ENCODE results near the gene CAMK1G.
A peak's percentile ranks its signal among the peaks of the same experiment; 100 is the strongest.

Gene CAMK1G

DNA sequence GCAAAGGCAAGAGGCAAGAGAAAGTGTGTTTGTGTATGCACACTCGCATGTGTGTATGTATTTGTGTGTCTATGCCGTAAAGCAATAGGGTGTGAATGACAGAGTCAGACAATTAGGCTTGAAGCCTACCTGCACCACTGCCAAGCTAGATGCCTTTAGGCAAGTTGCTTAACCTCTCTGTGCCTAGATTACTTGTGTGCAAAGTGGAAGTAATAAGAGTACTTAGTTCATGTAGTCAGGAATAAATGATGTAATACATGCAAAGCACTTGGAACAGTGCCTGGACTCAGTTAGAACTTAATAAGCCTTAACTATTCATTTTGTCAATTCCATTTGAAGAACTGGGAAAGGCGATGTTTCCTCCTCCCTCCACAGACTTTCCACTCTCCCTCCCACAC, 37.0 kb downstream of the CAMK1G start:
- DNase-seq = no peak

DNA sequence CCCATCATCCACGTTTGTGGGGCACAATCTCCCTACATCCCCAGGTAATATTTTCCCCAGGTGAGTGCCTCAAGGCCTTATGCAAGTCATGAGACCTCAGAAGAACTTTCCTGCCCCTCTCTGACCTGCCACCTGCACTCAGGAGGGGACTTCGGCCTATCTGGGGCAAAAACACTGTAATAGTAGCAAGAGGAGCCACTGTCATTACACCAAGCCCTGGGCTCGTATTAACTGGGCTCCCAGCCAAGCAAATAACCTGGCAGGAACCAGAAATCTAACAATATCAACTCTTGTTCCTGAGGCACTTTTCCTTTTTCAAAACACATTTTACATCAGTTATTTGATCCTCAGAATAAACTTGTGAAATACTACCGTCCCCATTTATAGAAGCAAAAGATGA, 37.8 kb downstream of the CAMK1G start:
- DNase-seq = no peak

DNA sequence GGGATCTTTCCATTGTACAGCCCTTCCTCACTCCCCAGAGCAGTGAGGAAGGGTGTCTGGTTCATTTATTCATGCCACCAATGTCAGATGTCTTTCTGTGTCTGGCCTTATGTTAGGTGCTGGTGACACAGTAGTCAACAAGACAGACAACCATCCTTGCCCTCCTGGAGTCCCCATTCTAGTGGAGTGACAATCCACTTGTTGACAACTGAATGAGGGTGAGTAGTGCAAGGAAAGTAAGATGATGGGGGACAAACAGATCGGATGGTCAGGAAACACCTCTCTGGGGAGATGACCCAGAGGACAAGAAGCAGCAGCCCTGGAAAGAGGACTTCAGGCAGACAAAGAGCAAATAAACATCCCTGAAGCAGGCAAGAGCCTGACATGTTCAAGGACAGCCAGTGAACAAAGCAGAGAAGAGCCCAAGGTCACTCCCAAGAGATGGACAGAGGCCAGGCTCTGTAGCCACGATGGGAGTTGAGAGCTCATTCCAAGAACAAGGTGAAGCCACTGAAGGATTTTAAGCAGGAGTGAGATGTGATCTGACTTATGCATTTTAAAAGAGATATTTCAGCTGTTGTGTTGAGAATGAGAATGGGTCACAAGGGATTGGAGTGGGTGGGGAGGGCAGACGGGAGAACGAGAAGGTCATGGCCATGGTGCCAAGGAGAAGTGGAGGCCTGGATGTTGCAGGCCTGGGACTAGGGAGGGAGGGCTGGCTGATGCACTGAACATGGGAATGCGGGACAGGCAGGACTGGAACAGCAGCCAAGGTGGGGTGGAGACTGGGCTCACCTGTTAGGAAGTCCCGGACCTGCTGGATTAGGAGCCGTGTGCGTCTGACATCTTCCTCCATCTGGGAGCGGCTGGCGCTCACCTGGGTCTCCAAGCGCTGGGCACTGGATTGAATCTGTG, 38.5 kb downstream of the CAMK1G start:
- DNase-seq = no peak

DNA sequence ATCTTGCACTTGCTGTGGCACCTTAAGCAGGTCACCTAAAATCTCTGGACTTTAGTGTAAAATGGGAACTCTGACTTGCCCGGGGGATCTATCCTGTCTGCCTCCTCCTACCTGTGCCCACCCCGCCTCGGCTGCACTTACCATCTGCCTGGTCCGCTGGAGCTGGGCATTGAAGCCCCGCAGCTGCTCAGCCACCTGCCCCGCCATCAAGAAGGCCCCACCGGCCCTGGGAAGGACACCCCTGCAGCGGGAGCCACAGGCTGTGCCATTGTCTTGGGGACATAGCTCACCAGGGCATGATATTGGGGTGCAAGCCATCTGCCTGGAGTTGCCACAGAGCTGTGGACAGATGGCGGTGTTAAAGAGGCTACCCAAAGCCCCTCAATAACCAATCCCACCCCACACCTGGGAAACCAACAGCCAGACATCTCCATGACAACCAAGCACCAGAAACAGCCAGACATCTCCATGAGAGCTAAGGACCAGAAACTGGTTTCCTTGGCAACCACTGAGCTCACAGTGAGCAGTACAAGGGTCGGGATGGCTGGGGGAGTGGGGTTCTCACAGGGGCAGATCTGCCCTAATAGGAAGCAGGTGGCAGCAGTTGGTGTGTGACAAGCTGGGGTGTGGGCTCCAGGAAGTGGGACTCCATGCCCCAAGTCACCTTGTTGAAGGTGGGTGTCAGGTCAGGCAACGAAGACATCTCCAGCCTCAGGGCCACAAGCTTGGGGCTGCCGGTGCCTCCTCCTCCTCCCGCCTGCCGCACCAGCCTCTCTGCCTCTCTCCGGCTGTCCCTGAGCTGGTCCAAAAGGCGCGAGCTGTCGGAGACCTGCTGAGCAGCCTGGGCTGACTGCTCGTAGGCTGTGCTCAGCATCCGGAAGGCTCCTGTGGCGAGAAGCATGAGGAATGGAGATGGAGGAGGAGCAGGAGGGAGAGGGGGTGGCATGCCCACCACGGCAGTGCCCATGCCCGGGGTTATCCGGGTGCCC, 39.6 kb downstream of the CAMK1G start:
- DNase-seq = no peak

DNA sequence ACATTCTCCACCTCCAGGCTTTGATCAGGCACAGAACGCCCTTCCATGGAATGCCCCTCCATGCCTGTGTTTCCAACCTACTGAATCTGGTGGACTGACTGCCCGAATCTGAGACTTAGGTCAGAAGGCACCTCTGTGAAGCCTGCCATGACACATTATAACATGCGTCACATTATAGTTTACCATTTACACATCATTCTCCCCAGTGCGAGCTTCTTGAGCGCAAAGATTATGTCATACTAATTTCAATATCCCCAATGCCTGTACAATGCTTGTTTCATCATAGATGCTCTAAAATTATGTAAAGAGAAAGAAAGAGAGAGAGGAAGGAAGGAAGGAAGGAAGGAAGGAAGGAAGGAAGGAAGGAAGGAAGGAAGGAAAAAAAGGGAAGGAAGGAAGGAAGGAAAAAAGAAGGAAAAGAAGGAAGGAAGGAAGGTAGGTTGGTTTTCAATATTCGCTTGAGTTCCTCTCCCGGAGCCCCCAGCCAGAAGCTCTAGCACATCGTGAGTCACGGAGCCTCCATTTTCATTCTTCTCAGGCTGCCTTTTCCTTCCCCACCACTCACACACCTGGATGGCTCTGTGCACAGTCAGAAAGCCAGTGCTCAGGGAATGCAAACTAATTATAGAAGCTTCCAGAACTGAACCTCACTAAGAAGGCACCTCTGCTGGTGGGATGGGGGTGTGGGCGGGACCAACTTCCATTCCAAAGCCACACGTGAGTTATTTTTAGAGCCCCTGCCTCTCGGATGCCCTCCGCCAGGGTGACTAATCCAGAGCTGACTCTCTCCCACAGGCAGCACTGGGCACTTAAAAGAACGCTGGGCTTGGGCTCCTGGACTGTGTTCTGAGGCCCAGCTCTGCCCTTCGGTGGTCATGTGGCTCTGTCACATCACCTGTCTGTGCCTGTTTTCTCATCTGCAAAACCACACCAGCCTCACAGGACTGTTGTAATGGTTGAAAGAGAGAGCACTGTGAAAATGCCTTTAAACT, 41.3 kb downstream of the CAMK1G start:
- DNase-seq = no peak

DNA sequence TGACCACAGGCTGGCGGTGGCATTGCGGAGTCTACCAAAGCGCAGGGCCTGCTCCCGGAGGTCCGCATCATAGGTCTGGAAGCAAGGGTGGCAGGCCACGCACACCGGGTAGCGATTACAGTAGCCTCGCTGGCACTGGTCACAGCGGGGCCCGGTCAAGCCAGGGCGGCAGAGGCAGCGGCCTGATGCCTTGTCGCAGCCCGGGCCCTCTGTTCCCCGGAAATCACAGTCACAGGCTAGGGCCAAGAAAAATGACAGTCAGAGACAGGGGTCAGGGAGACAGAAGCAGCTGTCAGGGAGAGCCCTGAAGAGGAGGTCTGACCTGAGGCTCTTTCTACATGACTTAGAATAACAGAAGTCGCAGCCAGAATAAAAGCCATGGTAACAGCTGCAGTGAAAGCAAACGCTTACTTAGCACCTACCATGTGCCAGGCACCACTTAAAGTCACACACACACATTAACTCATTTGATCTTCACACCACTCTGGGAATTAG, 42.3 kb downstream of the CAMK1G start:
- DNase-seq = no peak

DNA sequence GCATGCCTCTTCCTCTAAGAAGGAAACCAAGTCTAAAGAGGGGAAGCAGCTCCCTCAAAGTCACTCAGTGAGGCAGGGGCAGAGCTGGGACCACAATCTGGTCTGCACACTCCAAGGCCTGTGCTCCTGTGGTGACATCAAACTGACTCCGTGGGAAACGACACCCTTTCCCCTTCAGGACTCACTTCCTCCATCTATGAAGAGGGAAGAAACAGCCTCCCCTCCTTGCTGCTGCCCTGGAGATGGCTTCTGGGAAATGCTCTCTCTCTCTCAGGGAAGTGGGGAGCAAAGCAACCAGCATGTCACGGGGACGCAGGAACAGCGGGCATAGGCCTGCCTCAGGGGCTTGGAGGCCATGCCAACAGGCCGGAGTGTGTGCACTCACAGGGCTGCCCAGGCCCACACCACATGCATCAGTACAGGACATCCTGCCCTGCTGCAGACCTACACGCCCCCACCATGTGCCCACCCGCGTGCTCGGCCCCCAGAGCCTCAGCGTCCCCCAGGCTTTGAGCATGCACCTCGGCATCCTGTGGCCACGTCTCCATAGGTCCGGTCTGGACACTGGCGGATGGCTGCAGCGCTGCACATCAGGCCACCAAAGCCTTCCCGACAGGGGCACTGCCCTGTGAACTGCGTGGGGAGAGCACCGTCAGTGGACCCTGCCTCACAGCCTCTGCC, 43.0 kb downstream of the CAMK1G start:
- DNase-seq = no peak

DNA sequence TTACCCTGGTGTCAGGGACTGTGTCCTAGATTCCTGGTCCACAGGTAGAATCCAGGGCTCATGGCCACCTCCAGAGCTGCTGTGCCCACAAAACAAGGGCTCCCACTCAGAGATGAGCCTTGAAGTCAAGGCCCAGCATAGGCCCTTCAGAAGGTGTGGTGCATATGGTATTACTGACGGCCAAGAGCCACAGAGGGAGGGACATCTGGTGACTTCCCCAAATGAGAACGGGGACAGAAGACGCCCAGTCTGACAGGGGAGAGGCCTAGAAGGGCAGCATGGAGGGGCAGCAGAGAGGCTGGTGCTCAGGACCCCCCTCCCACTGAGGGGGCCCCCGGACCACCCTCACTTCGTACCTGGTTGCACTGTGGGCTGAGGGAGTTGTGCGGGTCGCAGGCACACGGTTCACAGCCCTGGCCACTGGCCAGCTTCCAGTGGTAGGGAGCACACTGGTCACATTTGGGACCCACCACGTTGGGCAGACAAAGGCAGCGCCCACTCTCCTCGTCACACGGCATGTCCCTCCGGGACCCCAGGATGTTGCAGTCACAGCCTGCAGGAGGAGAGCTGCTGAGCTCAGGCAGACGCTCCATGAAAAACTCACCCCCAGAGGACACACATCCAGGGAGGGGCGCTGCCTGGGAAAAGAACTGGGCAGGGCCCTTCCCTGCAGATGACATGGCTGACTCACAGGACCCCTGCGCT, 43.7 kb downstream of the CAMK1G start:
- DNase-seq = peak; percentile 47

DNA sequence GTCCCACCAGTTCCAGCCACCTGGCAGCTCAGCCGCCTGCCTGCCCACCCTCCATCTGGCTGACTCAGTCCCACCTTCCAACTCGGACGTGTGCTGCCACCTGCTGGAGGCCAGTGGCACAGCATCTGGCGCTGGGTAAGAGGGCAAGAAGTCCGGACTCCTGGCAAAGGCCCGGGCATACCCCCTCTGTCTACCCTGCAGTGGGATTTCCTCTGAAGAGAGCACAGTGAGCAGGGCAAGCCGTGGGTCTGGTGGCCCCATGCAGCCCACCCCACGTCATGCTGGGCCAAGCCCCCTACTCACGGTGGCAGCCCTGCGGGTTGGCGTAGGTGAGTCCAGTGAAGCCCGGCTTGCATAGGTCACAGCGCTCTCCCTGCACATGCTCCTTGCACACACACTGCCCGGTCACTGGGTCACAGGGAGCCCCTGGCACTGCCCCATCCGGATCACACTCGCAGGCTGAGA, 44.2 kb downstream of the CAMK1G start:
- peak; percentile 63 for DNase-seq

DNA sequence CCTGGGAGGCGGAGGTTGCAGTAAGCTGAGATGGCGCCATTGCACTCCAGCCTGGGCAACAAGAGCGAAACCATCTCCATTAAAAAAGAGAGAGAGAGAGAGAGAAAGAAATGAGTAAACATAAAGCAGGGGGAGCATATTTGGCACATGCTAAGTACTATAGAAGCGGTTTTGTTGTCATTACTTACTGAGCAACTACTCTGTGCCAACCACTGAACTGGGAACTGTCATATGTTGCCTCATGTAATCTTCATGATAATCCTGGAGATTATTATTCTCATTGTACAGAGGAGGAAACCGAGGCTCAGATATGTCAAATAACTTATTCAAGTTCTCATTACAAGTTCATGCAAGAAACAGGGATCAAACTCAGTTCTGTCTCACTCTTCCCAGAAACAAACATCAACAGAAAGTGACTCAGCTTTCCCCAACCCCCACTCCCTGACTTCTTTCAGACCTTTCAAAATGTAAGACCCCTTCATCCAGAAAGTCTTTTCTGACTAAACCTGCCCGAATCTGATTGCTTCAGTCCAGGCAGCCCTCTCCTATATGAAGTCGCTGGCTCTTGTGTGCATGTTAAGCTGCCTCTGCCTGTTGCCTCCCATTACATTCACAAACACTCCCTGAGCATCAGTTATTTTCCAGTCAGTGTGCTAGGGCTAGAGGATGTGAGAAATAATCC, 45.2 kb downstream of the CAMK1G start:
- DNase-seq = no peak

DNA sequence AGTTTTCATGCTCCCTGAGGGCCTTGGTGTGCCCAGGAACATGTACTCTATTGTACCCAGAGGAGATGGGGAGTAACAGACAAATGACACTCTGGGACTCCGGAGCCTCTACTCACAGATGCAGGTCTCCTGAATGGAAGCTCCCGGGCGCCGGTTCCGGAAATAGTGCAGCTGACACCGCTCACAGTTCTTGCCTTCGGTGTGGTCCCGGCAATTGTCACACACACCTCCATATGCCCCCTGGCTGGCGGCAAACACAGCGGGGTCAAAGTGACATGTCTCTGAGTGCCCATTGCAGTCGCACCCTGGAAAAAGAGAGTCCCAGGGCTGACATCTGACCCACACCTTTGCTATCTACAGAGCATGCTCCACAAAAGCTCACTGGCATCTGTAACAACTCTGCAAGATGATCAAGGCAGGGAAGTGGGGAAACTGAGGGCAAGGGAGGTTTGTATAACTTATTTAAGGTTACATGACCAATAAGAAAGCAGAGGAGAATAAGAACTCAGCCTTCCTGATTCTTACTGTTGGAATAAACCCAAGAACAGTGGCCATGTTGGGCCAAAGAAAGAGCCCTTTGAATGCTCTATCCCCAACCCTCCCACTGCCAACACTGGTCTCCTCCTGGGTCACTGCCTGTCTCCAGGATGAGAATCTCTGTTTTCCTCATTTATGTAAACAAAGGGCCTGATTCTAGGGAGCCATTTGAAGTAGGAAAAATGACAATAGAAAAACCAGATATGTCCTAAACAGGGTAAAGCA, 46.3 kb downstream of the CAMK1G start:
- no peak for DNase-seq

DNA sequence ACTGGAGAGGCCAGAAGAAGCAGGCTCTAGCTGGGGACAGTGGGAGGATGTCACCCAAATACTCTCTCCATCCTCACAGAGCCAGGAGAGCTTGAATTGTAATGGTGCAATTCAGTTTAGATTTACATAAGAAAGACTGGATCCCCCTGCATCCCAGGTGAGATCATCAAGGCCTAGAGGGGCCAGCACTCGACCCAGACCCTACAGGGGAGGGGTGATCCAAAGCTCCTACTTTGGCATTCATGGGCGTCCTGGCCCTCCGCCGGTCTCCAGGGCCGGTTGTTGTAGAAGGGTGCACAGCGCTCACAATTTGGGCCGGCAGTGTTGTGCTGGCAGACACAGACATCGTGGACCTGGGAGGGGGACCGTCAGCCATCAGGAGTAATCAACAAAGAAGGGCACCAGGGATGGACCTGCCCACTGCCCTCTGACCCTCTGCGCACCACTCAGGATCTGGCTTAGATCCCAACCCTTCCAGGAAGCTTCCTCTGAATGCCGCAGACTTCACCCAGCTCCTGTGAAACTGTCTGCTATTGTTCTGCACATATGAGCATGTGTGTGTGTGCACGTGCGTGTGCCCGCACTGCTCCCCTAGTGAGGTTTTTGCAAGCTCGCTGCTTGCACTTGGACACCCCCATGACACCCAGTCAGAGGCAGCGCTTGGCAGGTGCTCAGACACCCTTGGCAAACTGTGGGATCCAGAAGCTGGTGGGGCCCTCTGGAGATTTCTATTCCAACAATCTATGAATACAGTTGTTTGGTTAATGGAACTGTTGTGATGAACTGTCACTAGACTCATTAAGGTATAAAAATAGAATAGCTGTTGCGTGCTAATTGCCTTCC, 47.1 kb downstream of the CAMK1G start:
- DNase-seq = no peak

DNA sequence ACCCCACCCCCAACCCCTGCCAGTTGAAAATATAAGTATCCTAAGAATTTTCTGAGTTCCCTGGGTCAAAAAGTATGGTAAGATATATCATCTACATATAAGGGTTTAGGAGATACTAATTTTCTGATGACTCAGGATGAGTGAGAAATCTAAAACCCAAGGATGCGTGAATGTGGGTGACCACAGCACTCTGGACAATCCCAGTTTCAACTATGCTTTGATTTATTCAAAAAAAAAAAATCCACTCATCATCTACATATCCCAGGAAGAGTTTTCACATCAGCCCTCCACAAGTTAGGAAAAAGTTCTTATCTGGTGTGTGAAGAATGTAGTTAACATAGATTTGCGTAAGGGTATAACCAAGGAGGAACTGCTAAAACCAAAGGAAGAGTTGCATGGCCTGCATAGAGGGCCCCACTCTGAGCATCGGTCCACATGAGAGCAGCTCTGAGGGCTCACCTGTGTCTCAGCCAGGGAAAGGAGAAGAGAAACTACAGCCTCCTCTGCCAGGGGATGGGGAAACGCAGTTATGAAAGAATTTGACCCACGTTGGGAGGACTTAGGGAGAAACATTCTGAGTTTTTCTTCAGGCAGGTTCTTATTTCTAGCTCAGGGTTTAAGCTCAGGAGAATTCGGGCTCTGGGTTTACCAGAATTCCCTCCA, 50.0 kb downstream of the CAMK1G start:
- no peak for DNase-seq

DNA sequence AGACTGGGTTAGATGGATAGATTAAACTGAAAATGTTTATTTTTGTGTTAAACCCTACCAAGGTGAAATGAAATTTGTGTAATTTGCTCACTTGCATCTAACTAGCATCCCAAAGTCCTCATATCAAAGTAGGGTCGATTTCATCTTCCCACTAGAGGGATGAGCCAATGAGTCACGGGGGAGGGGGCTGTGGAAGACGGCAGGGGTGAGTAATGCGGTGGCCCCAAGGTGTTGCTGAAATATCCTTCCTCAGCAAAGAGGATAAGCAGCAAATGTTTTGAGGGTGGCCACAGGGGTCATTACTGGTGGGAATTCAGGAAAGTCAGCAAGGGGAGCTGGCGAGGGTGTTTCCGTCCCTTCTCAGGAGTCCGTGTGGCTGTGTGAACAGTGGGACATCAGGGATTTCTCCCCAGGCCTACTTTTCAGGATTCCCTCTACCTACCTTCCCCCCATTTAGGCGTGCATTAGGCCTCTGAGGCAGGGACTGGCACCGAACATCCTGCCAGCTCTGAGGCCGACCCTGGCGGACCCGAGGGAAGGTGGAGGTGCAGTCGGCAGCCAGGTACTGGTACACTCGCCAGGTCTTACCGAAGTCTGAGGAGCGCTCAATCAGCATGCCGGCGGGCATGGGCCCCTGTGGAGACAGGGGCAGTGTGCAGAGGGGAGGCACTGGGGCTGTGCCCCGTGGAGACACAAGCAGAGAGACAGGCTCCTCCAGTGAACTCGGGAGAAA, 50.7 kb downstream of the CAMK1G start:
- no peak for DNase-seq

DNA sequence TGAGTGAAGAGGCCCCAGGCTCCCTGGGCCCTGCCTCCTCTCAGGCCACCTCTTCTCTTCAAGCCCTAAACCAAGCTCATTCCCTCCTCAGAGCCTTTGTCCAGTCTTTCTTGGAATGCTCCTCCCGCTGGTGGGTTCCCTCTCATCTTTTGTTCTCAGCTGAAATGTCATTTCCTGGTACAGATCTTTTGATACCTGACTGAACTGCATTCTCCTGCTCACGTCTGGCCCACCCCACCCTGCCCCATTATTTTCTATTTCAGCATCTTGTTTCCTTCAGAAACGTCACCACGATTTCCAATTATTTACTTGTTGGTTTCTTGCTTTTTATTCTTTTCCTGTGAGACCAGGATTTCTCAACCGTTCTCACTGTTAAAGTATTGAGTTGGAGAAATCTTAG, 52.3 kb downstream of the CAMK1G start:
- no peak for DNase-seq

DNA sequence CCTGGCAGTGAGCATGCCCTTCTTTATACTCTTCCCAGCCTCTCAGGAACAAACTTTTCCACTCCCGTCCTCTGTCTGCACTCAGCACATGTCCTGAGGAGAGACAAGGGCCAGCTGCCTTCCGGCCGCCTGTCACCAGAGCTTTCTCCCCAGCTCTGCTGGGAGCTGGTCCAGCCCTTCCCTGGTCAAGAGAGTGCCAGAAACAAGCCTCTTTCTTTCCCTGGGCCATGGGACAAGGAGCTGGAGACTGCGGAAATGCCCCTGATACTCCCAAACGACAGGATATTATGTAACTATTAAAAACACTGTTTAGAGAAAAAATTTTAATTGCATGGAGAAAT, 58.3 kb downstream of the CAMK1G start:
- DNase-seq = no peak

DNA sequence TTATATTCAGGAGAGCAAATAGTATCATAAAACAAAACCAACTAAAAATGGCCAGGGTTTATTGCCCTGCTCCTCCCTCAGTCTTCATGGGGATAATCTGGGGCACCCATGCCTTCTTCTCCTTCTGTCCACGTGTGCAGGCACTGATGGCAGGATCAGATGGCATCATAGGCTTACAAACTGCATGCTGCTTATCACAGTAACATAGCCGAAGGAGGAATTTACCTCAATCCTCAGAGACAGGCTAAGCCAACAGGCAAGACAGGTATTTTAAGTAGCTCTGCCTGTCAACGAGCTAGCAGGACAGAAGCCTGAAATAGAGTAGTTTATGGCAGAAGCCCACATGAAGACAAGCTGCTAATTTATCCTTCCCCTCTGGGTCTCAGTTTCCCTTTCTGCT, 59.3 kb downstream of the CAMK1G start:
- no peak for DNase-seq

Measured in CD4-positive, alpha-beta T cell treated with Interleukin-15 for 1 hour (primary cell).